ENCODE measurements around the gene KRT7. TPM values are rescaled to one million over a fixed set of nuclear protein-coding genes. Genes with fewer than 3 reads are reported as not detected.
"Not testable (repeated sequence)": the region's sequence is repeated elsewhere in the genome, so short reads cannot be mapped to it uniquely, and the experiment has no call there.

The KRT7 gene
- total RNA-seq, 1 donor from 2014 or later = 11.6 TPM

- Mint-ChIP-seq H3K27ac (peak overlapping the region; percentile 12), H3K36me3 (ENCODE audit: insufficient read depth) (no peaks in the 10 kb centered on the region), H3K4me1 (ENCODE audit: low read depth) (peaks cover 26% of the 10 kb centered on the region), H3K4me3 (ENCODE audit: low read depth) (no peak overlapping the region), H3K9me3 (ENCODE audit: low read depth) (no peaks in the 10 kb centered on the region), H3K27me3 (peaks cover 19% of the 10 kb centered on the region)
- no peak for TF ChIP-seq CTCF (IDR thresholded peaks at IDR 0.05; ENCODE audit: unreplicated experiment)
- DNase-seq (ENCODE audit: low spot score, unreplicated experiment) = no peak
Observed at GRCh38 chr12:52238916-52239646, 6.0 kb downstream of the KRT7 start.

GRCh38 chr12:52239767-52240166 is 6.7 kb downstream of the KRT7 start:
- H3K27ac Mint-ChIP-seq = no peak overlapping the region
- DNase-seq (ENCODE audit: low spot score, unreplicated experiment) = no peak

GRCh38 chr12:52240247-52240646 is 7.2 kb downstream of the KRT7 start:
- not testable (repeated sequence) for H3K4me3 Mint-ChIP-seq (ENCODE audit: low read depth); H3K9me3 Mint-ChIP-seq (ENCODE audit: low read depth); DNase-seq (ENCODE audit: low spot score, unreplicated experiment); H3K36me3 Mint-ChIP-seq (ENCODE audit: insufficient read depth); H3K27ac Mint-ChIP-seq
- H3K27me3 Mint-ChIP-seq = peaks cover 18% of the 10 kb centered on the region
- peaks cover 29% of the 10 kb centered on the region for H3K4me1 Mint-ChIP-seq (ENCODE audit: low read depth)

More at GRCh38 chr12:52239767-52240166, 6.7 kb downstream of the KRT7 start:
- Mint-ChIP-seq H3K36me3 (ENCODE audit: insufficient read depth) (no peaks in the 10 kb centered on the region), H3K27me3 (peaks cover 18% of the 10 kb centered on the region), H3K4me3 (ENCODE audit: low read depth) (no peak overlapping the region), H3K9me3 (ENCODE audit: low read depth) (no peaks in the 10 kb centered on the region), H3K4me1 (ENCODE audit: low read depth) (peaks cover 29% of the 10 kb centered on the region)
- TF ChIP-seq CTCF (IDR thresholded peaks at IDR 0.05; ENCODE audit: unreplicated experiment) = no peak

- DNase-seq (ENCODE audit: low spot score, unreplicated experiment) = no peak
Observed at GRCh38 chr12:52241205-52241842, 8.3 kb downstream of the KRT7 start.

GRCh38 chr12:52242442-52243258 is 9.6 kb downstream of the KRT7 start:
- Mint-ChIP-seq H3K36me3 (ENCODE audit: insufficient read depth) (no peaks in the 10 kb centered on the region), H3K9me3 (ENCODE audit: low read depth) (no peaks in the 10 kb centered on the region), H3K27me3 (peaks cover 26% of the 10 kb centered on the region), H3K4me1 (ENCODE audit: low read depth) (peaks cover 41% of the 10 kb centered on the region), H3K27ac (peak overlapping the region; percentile 77), H3K4me3 (ENCODE audit: low read depth) (no peak overlapping the region)
- DNase-seq (ENCODE audit: low spot score, unreplicated experiment) = no peak
- TF ChIP-seq CTCF (IDR thresholded peaks at IDR 0.05; ENCODE audit: unreplicated experiment) = no peak

More at GRCh38 chr12:52241205-52241842, 8.3 kb downstream of the KRT7 start:
- peaks cover 30% of the 10 kb centered on the region for H3K4me1 Mint-ChIP-seq (ENCODE audit: low read depth)
- H3K9me3 Mint-ChIP-seq (ENCODE audit: low read depth) = no peaks in the 10 kb centered on the region
- no peak overlapping the region for H3K27ac Mint-ChIP-seq
- peaks cover 21% of the 10 kb centered on the region for H3K27me3 Mint-ChIP-seq
- no peak for TF ChIP-seq CTCF (IDR thresholded peaks at IDR 0.05; ENCODE audit: unreplicated experiment)
- H3K36me3 Mint-ChIP-seq (ENCODE audit: insufficient read depth) = no peaks in the 10 kb centered on the region
- H3K4me3 Mint-ChIP-seq (ENCODE audit: low read depth) = no peak overlapping the region

Data from progenitor cell of endocrine pancreas (in vitro differentiated cells).